Fibroblast of skin of scalp (primary cell): Measurements from ENCODE around the gene RB1.
"Not testable (repeated sequence)": the region's sequence is repeated elsewhere in the genome, so short reads cannot be mapped to it uniquely, and the experiment has no call there.

Source experiments
- DNase-seq: peaks from one replicate; pipeline ENCODE4 v3.0.0-alpha.2; 2013

RB1 gene

DNA sequence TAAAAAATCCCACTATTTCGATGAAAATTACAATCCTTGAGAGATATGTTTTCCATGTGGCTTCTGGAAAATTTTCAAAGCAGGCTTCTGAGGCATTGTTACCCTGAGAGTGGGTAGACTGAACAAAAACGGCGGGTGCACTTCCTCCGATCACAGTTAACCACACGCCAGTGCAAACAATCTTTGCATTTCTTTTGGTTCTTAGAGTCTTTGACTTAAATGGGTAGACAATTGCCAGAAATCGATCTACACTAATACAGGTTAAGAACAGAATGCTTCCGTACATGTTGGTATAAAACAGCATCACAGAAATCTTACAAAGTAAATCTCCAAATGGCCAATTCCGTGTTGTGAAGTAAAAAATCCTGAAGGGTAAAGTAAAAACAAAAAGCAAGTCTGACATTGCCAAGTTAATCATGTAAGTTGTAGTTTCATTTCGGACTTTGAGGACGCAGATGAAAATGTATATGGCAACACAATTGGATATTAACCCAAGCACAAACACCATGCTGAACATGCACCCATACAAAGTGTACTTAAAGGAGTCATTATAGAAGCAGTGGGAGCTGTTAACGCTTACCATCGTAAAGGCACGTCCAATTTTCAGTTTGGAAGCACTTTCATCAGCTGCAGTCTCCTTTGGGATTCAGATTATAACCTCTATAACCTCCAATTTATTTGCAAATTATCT, 108.4 kb downstream of the RB1 start:
- no peak for DNase-seq

DNA sequence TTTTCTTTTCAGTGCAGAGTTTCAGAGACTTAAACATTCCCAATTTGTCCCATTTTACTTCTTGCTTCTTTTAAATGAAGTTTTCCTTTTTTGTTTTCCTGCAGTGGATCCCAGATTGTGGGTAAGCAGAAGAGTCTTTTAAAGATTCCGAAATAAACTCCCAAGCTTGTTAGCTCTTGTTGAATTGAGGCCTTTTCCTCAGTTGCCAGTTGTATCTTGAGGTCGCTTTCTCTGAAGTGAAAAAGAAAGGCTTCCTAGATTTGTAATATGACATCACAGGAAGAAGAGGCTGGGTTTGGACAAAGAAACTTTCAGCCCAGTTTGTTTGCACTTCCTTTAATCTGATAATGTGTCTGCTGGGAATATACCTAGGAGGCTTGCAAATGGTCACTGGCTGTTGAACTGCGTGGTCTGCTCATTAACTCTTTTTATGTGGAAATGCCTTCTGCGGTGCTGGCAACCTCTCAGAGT, 109.4 kb downstream of the RB1 start, which contains the start of gene LPAR6:
Gene LPAR6, minus strand, starts transcription at position 233 of the 471 bp plus-strand sequence. CDS start 690 bp downstream, outside the sequence.
- peak; percentile 32 for DNase-seq

DNA sequence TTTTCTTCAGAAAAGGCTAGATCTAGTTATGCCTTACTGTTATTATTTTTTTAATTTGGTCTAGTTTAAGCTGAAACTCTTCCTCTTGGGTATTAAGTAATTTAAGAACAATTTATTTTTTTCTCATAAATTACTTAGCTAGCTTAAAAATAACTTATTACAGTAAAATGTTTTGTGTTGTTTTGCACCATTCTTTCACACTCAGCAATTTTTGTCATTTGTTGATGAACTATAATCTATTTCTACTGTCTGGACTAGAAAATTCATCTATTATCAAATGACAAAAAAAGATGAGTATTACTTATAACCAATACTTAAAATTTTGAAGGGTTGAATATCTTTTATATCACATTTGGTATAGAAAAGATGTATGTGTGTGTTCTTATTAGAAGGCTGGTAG, 111.0 kb downstream of the RB1 start:
- DNase-seq = no peak

DNA sequence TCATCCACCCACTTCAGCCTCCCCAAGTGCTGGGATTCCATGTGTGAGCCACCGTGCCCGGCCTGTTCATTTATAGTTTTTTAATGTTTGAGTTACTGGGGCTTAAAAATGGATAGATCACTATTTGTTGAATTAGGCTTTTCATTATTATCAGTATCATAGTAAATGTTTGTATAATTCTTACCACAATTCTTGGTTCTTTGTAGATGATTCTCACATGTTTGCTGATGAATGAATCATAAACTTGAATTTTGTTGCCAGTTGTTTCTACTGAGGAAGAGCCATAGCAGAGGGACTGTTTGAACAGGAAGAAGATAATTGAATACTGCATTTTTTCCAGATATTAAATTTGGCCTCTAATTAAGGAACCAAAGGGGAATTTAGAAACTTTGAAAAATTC, 112.0 kb downstream of the RB1 start:
- DNase-seq = no peak

DNA sequence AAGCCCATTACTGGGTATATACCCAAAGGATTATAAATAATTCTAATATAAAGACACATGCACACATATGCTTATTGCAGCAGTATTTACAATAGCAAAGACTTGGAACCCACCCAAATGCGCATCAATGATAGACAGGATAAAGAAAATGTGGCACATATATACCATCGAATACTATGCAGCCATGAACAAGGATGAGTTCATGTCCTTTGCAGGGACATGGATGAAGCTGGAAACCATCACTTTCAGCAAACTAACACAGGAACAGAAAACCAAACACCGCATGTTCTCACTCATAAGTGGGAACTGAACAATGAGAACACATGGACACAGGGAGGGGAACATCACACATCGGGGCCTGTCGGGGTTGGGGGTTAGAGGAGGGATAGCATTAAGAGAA, 118.5 kb downstream of the RB1 start:
- DNase-seq = not testable (repeated sequence)

DNA sequence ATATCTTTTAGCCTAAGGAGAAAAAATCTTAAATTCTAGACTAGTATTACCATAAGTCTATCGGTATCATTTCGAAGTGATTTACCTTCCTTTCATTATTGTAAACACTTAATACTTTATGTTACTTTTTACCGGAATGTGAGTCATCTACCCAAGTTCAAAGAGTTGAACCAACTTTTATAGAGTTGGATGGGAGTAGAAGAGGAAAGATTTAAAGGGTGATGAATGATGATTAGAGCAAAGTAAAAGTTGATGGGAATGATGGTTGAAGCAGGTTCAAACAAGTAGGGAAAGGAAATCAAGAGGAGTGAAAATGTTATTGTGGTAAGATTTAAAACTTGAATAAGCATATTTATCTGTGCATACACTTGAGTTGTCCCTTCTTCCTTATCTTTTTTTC, 120.7 kb downstream of the RB1 start:
- no peak for DNase-seq

DNA sequence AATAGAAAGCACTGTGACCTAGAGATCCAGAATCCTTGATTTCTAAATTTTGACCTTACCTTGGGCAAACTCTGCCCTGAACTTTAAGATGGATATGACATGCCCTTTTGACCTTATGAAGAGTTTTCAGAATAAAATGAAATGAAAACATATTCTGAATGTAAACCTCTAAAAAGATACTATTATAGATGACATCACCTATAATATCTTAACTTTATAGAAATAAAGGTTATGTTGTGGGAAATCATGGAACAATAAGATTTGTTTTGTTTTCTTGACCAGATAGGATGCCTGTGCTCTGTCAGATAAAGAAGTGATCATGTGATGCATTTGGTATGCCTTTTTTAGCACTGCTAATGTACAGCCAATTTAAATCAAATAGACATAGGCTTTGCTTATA, 122.5 kb downstream of the RB1 start:
- DNase-seq = no peak

DNA sequence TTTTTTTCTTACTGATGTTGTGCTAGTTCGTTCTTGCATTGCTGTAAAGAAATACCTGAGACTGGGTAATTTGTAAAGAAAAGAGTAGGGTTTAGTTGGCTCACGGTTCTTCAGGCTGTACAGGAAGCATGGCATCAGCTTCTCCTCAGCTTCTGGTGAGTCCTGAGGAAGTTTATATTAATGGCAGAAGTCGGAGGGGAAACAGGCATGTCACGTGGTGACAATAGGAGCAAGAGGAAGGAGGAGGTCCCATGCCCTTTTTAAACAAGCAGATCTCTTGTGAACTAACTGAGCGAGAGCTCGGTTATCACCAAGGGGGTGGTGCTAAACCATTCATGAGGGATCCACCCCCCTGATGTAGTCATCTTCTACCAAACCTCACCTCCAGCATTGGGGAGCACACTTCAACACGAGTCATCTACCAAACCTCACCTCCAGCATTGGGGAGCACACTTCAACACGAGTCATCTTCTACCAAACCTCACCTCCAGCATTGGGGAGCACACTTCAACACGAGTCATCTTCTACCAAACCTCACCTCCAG, 123.3 kb downstream of the RB1 start:
- DNase-seq = not testable (repeated sequence)

DNA sequence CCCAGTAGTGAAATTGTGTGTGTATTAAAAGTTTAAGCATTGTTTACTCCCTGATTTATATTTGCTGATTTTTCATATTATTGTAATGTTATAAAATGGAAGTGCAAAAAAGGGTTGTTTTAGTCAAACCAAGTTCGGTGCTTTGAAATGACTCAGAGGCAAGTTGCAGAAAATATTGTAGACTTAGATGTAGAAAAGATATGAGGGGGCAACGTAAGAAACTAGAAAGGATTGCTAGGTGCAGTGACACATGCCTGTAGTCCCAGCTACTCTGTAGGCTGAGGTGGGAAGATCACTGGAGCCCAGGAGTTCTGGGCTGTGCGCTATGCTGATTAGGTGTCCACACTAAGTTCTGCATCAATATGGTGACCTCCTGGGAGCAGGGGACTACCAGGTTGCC, 125.5 kb downstream of the RB1 start:
- DNase-seq = no peak

DNA sequence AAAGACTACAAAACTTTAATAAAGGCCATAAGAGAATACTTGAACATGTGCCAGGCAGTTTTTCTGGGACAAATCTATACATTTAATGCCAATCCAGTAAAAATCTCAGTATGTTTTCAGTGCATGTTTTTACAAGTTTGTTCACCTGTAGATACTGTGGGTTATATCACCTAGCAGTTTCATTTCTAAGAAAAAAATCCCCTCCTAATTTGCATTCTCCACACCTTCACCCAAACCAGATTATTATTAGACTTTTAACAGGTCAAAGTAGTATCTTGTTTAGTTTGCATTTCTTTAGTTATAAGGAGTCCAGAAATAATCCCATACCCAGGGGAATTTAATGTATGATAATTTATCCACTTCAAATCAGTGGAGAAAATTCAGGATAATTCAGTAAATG, 126.3 kb downstream of the RB1 start:
- no peak for DNase-seq

DNA sequence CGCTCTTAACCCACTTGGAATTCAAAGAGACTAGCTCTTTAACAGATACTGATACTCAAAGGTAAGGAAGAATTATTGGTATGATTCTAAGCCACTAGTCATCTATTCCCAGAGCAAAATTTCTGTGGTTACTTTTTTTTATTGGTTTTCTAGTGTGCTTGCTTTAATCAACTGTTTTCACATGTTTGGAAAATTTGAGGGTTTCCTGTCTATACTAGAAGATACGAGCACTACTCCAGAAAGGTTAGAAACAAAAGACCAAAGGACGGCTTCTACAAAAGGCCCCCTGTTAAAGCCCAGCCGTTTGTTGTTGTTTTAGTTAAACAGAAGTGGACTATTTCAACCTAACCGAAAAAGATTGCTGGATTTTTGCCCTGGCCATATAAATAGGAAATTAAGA, 127.9 kb downstream of the RB1 start:
- peak; percentile 27 for DNase-seq

DNA sequence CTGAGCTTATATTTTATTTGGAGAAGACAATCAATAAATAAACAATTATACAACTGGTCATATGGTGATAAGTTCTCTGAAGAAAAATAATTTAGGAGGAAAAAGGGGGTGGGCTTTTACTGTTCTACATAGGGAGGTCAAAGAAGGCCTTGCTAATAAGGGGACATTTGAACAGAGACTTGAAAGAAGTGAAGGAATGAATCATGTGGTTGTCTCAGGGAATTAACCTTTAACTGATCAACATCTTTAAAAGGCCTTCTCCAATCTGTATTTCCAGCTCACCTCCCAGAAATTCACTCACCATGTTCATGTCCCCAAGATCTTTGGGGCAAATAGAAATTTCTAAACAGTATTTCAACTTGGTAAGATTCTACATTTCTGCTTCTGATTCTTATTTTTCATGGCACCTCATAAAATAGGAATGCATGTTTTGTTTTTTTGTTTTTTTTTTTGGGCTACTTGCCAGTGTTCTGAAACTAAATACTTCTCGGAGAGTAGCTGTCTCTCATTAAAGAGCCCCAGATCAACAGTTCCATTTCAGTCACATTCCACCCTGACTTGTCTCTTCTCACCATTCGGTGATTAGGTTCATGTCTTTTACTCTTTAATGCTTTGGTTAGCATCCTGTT, 128.6 kb downstream of the RB1 start:
- peak; percentile 73 for DNase-seq

DNA sequence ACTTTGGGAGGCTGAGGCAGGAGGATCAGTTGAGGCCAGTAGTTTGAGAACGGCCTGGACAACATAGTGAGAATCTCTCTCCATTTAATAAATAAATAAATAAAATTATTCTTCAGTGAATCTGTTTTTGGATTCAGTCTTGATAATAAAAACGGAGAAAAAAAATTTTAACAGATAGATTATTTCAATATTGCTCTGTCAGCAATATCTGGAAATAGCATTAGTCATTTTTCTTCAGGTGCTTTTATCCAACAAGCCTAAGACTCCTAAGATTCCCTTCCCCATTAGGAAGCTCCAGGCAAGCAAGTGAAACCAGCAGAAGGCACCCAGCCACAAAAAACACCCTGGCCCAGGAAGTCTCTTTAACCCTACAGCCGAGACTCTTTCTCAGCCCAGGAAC, 130.6 kb downstream of the RB1 start:
- no peak for DNase-seq

DNA sequence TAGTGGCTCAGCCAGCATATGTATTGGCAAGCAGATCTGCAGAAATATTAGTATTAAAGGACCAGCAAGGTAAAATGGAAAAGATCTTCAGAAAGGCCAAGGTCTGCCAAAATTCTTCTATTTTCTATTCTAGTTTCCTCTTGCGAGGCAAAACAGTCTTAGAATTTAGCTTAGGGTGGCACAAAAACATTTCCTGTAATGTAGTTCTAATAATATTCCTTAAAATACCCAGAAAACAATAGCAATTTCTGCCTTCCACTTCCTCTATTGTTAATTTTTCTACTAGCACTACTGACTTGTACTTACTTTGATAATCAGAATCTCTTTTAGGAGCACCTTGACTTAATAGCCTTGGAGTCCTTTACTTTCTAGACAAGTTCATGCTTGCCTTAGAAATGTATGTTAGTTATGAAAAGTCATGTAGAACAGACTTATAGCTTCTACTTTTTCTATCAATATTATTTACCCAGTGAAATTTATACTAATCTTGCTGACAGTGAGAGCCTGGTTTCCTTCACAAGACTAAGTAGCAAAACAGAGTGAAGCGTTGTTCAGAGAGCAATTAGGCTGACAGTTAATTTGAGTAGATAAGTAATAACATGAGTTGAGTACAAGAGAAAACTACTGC, 133.2 kb downstream of the RB1 start:
- DNase-seq = no peak

DNA sequence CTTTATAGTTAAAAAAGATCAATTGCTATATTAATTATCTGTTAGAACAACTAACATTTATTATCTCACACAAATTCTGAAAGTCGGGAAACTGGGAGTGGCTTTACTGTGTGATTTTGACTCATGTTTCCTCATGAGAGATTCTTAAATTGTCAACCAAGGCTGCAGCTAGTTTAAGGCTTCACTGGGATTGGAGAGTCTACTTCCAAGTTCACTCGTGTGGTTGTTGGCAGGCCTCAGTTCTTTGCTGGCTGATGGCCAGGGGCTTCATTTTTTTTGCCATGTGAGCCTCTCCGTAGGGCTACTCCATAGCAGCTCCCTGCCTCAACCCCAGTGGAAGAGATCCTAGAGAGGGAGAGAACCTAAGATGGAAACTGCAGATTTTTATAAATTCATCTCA, 133.8 kb downstream of the RB1 start:
- DNase-seq = peak; percentile 66

DNA sequence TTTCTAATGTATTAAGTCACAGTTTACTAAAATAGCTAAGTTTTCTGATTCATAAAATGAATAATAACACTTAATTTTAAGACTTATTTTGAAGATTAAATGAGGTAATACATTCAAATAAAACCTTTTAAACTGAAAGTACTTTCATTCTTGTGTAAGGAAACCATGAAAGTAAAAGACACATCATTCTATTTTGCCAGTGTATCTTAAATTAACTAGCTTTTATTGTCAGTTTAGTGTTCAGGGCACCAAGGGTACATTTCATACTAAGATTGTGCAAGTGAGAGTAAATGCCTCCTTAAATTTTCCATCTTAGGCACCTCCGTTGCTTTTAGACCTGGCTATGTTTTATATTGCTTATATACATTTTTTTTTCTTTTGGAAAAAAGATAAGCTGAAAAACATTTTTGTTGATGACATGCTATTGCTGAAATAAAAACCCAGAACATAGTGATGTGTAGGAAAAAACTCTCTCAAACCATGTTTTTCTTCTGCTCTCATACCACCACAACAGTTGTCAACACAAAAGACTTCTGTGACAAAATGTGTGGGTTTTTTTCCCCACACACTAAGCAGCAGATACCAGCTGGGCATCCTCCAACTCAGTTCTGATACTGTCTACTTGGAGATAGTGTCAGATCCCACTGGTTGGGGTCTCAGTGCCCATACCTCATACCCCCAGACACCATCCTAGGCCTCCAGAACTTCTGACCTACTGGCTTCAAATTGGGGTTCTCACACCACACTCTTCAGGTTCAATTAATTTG, 140.1 kb downstream of the RB1 start:
- DNase-seq = no peak

DNA sequence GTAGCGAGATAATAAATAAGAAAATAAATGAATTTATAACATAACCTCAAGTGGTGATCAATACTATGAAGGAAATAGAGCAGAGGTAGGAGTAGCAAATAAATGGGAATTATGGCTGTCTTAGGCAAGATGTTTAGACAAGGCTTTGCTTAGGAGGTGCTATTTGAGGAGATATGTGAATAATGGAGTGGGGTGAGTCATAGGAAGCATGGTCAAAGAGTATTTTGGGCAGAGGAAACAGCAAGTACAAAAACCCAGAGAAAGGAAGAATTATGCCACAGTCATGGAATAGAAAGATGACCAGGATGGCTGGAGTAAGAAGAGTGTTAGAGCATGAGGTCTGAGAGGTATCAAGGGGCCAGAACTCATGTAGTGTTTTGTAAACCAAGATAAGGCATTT, 142.9 kb downstream of the RB1 start:
- DNase-seq = peak; percentile 54

DNA sequence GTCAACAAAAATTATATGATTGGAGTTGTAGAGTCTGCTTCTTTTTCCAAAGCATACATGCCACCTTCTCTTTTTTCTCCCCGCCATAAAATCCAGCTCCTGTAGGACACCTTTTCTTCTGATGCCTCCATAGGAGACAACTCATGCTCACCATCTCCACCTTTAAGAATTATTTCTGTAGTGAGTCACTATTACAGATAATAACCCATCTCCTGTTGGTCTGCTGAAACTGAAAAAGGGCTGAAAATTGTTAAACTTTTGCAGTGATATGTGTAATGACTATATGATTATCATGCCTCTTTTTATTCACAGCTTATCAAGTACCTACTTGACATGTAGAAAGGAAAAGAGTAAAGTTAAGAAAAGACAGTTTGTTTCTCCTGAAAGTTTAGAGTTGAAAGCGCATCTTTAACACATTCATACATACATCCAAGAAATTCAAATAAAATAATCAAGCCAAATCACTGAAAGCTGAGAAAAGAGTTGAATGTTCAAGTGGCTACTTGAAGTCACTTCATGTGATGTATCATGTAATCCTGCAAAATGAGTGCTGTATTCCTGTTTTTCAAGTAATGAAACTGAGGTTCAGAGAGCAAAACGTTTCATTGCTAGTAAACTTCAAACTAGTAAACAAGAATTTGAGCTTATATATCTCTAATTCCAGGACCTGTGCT, 144.9 kb downstream of the RB1 start:
- DNase-seq = no peak

DNA sequence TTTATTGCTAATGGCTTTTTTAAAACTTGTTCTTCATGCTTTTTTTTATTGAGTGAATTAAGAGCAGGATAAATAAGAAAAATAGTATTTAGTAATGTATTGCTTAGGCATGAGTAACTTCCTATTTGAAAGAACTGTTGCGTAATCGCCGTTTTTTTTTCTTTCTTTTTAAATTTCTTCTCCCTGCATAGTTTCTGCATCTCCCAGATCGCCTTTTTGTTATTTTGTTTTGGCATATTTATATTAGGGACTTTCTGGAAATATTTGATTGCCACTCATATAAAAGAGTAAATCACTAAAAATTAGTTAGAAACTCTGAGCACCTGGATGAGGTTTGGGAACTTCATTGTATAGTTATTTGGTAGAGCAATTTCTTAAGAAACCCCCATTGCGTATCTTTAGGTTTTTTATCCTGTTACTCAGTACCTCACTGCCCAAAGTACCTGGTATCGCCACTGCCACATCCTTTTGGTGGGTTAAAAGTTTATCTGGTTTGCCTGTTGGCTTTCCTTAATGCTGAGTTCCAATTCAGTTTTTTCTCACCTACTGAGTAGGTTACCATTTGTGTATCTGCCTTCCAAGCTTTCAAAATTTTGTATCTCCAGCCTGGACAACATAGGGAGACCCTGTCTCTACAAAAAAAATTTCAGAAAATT, 145.5 kb downstream of the RB1 start:
- DNase-seq = peak; percentile 65

DNA sequence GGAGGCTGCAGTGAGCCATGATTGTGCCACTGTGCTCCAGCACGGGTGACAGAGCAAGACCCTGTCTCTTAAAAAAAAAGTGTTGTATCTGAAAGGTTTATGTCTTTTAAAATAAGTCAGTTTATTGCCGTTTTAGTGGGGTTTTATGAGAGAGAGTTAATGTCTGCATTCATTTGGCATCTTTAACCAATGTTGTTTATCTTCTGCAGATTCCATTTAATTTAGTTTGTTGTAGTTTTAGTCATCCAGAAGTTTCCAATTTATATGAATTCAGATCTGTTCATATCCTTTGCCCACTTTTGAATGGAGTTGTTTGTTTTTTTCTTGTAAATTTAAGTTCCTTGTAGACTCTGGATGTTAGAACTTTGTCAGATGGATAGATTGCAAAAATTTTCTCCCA, 146.1 kb downstream of the RB1 start:
- no peak for DNase-seq

DNA sequence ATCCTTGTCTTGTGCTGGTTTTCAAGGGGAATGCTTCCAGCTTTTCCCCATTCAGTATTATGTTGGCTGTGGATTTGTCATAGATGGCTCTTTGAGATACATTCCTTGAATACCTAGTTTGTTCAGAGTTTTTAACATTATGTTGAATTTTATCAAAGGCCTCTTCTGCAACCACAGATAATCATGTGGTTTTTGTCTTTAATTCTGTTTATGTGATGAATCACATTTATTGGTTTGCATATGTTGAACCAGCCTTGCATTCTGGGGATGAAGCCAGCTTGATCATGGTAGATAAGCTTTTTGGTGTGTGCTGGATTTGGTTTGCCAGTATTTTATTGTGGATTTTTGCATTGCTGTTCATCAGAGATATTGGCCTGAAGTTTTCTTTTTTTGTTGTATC, 147.6 kb downstream of the RB1 start:
- peak; percentile 39 for DNase-seq

DNA sequence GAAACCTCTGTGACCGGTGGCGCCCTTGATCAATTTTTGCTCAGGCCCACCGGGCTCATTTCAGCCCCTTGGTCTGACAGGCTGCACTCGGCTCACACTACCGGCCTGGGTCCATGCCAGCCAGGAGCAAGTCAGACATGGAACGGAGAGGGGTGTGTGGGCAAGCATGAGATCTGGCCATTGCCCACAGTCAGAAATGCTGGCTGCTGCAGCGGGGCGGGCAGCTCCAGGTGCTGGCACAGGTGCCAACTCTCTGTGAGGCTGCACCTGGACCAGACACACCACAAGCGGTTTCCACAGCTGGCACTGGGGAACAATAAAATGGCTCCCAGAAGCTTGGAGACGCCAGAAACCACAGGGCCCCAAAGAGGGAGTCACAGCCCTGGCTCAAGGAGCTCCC, 153.0 kb downstream of the RB1 start:
- no peak for DNase-seq
